GM19372 (cell line): Measurements from ENCODE around the gene RALGPS2.

ENCODE experiments used
- ATAC-seq: cut with Tn5 transposase; IDR thresholded peaks from one replicate; pipeline ENCODE4 v1.9.1; 2021; ENCODE audit warnings: mild to moderate bottlenecking, low read depth, moderate library complexity; ENCODE audit not compliant: unreplicated experiment

RALGPS2 gene

DNA sequence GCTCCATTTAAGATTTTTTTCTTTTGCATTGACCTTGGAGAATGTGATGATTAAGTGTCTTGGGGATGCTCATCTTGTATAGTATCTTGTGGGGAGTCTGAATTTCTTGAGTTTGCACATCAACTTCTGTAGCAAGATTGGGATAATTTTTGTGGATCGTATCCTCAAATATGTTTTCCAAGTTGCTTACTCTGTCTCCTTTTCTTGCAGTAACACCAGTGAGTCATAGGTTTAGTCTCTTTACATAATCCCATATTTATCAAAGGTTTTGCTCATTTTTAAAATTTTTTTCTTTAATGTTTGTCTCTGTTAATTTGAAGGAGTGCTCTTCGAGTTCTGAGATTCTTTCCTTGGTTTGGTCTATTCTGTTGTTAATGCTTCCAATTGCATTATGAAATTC lies 187.6 kb downstream of the RALGPS2 start:
- ATAC-seq = no peak

- ATAC-seq = no peak
These were observed 191.6 kb downstream of the RALGPS2 start for GRCh38 chr1:178916448-178917174.

DNA sequence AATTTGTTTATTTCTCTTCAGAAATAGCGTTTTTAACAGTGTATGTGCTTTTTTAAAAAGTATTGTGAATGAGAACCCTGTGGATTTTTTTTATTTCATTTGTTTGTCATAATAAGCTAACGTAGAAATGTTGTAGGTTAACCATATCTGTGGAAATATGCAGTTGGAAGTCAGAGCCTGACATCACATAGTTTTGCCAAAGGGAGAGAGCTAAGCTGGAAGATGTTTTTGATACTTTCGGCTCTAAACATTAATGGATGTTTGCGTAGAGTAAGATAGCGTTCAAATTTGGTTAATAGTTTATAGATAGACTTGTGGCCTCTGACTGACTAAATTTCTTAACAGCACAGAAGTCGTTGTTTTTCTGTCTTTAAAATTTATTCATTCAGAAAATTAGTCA lies 193.3 kb downstream of the RALGPS2 start:
- ATAC-seq = no peak

GRCh38 chr1:178918955-178919354 lies 193.9 kb downstream of the RALGPS2 start:
- no peak for ATAC-seq

- no peak for ATAC-seq
These were observed 194.5 kb downstream of the RALGPS2 start for GRCh38 chr1:178919581-178919980.

- ATAC-seq = no peak
These were observed 196.5 kb downstream of the RALGPS2 start for GRCh38 chr1:178921499-178921898.

GRCh38 chr1:178923512-178923911 lies 198.5 kb downstream of the RALGPS2 start:
- ATAC-seq = no peak

- ATAC-seq = no peak
These were observed 201.0 kb downstream of the RALGPS2 start for GRCh38 chr1:178926046-178926445.

DNA sequence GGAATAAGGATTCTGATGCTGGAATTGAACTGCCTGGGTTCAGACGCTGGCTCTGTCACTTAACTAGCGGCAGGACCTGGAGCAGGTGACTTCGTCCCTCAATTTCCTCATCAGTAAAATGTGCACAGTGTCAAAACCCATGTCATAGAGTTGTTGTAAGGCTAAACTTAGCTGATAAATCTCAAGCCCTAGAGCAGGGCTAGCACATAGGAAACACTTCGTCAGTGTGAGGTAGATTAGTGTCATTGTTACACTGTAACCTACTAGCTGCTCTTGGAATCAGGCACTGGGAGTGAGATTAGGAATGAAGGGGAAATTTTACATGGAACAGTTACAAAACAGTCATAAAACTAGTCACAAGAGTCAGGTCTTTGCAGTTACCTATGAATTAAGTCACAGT lies 202.0 kb downstream of the RALGPS2 start:
- no peak for ATAC-seq

- ATAC-seq = no peak
These were observed 203.0 kb downstream of the RALGPS2 start for GRCh38 chr1:178928041-178928440.

DNA sequence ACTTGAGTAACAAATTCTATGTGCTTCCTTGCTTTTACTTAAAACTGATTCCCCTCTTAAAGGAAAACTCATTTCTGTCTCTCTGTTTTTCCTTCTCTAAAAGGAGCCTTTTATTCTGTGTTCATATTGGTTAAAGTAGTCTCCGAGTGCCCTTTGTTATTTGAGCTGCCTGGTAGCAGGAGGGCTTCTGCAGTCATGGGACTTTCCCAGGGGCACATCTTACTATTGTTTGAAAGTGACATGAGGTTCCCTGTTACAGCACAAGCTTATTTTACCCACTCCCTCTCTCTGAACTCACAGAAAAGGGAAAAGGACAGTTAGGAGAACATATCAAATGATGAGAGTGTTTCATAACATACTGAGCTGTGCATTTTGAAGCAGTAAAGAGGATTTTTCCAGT lies 203.9 kb downstream of the RALGPS2 start:
- no peak for ATAC-seq

DNA sequence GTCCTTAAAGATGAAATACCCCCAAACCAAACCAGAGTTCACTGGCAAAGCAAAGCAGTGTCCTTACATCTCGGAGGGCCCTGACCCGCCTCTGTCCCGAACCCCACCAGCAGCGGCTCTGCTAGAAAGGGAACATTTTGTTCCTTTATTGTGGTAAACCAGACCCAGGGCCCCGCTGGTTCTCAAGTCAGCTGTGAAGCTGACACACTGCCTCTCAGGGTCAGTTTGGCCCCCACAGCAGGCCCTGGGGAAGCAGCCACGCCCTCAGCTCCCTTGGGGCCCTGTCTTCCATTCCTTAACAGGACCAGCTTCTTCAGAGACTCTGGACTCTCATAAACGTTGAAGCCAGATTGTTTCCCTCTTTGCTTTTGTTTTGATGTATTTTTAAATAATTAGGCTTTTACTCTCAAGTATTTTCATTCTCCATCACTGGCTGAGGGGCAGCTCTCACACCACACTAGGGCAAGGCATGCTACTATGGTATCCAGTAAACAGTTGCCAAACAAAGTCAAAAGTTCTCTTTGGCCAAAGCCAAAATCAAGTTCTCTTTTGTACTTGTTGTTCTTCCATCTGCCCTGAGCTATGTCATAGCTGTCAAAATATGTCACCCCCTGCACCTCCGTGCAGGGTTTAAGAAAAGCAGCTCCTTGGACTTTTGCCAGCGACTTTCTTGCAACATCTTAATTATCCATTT lies 207.0 kb downstream of the RALGPS2 start:
- ATAC-seq = no peak

DNA sequence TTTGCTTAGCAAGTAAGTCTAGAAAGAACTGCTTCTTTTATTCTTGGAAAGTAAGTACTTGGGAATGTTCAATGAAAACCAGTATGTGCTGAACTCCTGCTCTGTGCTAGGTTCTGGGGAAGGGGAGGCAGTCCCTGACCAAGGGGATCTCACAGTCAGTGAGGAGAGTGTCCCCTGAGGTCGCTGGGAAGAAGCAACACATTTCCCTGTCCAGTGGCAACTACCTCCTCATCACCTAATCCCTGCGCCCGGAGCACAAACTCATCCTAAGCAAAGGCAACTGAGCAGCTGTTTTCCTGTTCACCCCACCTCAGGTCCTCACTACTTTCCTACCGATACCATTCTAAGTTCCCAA lies 207.5 kb downstream of the RALGPS2 start:
- ATAC-seq = no peak

- ATAC-seq = no peak
These were observed 208.1 kb downstream of the RALGPS2 start for GRCh38 chr1:178933105-178933561.

GRCh38 chr1:178933709-178934490 lies 208.9 kb downstream of the RALGPS2 start:
- no peak for ATAC-seq

- no peak for ATAC-seq
These were observed 209.5 kb downstream of the RALGPS2 start for GRCh38 chr1:178934546-178934945.

- no peak for ATAC-seq
These were observed 210.6 kb downstream of the RALGPS2 start for GRCh38 chr1:178935610-178936009.

DNA sequence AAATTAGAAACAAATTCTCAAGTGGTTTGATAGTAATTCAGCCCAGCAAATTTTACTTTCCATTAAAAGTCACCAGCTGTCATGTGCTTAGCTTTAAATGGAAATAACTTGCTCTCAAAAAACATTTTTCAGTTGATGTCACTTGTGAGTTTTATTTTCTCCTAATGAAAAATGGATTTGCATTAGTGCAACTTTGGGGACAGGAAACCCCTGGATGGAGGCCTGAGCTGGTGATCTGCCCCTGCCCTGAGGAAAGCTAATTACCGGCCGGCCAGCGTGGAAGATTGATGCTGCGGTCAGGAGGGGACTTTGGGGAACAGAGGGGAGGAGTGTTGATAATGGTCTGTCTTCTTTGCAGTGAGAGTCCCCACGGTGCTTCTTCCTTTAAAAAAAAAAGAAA lies 212.7 kb downstream of the RALGPS2 start:
- ATAC-seq = no peak

GRCh38 chr1:178938101-178938958 lies 213.3 kb downstream of the RALGPS2 start:
- ATAC-seq = no peak

GRCh38 chr1:178938959-178939317 lies 213.9 kb downstream of the RALGPS2 start:
- ATAC-seq = no peak
